Measurements from ENCODE around the gene SGSM2.

SGSM2 gene

DNA sequence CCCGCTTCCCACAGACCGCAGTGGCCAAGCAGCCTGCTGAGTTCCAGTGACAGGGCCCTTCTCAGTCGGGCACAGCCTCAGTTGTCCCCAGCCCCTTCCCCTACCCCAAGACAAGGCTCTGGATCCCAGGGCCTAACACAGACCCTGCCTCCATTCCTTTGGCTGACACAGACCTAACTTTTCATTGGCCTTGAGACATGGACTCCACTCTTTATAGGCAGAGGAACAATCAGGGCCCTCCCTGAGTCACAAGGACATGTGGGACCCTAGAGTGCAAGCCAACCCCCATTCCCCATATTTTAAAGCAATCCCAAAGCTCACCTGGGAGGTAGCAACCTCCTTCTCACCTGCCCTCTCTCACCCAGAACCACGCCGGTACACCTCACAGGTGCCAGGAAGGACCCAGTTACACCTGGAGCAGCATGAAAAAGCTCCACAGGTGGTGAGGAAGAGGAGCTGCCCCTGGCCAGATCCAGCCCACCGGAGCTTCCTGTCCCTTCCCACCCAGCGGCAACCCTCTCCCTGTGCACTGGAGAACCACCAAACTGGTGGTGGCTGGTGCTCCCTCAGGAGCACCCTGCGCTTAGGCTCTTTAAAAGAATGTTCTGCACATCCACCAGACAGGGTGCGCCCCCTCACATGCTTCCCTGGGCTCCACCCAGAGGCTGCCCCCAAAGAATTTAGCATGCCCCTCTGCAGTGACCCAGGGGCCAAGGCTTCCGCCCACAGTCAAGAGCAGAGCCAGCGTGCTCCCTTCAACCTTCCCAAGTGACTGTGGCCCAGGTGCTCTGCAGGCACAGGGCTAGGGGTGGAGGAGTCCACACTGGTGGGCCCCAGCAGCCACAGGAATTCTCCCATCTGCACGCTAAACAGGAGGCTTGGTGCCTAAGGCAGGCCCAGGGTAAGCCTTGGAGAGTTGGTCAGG, 60.2 kb downstream of the SGSM2 start:
- TF ChIP-seq, protein P1, sequence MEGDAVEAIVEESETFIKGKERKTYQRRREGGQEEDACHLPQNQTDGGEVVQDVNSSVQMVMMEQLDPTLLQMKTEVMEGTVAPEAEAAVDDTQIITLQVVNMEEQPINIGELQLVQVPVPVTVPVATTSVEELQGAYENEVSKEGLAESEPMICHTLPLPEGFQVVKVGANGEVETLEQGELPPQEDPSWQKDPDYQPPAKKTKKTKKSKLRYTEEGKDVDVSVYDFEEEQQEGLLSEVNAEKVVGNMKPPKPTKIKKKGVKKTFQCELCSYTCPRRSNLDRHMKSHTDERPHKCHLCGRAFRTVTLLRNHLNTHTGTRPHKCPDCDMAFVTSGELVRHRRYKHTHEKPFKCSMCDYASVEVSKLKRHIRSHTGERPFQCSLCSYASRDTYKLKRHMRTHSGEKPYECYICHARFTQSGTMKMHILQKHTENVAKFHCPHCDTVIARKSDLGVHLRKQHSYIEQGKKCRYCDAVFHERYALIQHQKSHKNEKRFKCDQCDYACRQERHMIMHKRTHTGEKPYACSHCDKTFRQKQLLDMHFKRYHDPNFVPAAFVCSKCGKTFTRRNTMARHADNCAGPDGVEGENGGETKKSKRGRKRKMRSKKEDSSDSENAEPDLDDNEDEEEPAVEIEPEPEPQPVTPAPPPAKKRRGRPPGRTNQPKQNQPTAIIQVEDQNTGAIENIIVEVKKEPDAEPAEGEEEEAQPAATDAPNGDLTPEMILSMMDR (conservative IDR thresholded peaks at IDR 0.05; ENCODE audit: control insufficient read depth, insufficient read depth, low read depth, low read length): no peak
- H3K4me3 ChIP-seq (ENCODE audit: control insufficient read depth, low read depth, low read length): no peak overlapping the region
- no peak for DNase-seq (ENCODE audit: low read depth)

DNA sequence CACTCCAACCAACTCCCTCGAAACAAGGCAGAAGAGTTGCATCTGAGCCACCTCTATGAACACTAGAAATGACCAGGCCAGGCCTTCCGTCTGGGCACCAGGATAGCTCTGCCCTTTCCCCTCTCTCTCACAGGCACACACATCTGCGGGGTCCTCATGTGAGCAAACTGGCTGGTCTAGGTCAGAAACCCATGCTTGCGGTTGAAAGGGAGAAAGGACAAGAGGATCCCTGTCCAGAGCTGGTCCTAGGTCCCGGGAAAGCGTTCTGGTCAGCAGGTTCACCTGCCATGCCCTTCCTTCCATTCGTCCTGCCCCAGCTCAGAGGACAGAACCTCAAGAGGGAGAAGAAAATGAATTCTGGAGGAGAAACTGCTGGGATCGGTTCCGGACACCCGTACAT, 60.9 kb downstream of the SGSM2 start:
- TF ChIP-seq, protein P1 (conservative IDR thresholded peaks at IDR 0.05; ENCODE audit: control insufficient read depth, insufficient read depth, low read depth, low read length): no peak
- DNase-seq (ENCODE audit: low read depth): no peak
- peak overlapping the region; percentile 33 for H3K4me3 ChIP-seq (ENCODE audit: control insufficient read depth, low read depth, low read length)

DNA sequence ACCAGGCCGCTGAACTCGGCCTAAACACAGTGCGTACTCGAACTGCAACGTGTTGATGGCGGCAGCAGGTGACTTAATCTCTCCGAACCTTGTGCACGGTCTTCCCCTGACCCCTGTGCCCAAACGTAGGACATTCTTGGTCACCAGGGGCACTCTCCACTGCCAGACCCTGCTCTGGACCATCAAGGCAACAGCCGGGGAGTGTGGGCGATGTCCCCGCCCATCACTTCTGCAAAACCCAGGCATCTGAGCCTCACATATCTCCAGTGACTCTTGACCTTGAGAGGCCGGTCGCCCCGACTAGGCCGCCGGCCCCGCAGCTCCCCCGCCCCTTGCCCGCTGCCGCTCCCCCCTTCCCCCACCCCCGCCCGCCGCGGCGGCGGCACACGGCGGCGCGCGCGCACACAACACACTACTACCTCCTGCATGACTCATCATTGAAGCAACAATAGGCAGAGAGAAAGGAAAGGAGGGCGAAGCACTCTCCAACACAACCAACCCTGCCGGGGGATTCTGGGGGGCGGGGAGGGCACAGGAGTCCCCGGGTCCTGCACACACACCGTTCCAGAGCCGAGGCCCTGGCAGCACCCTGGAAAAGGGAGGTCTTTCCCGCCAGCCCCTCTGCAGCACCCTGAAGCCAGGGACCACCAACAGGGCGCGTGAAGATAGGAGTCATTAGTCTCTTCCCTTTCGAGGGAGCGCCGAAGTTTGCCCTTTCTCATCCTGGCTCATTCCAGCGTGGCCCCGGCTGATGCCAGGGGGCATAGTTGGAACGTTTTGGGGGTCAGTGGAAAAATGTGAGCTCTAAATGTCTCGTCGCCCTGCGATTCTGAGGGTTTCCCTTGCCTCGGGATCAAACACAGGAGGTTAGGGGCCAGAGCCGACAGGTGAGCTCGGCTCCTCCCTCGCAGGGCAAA, 61.6 kb downstream of the SGSM2 start:
- TF ChIP-seq, protein P1 (conservative IDR thresholded peaks at IDR 0.05; ENCODE audit: control insufficient read depth, insufficient read depth, low read depth, low read length): no peak
- peak overlapping the region; percentile 58 for H3K4me3 ChIP-seq (ENCODE audit: control insufficient read depth, low read depth, low read length)
- DNase-seq (ENCODE audit: low read depth): peak; percentile 79

DNA sequence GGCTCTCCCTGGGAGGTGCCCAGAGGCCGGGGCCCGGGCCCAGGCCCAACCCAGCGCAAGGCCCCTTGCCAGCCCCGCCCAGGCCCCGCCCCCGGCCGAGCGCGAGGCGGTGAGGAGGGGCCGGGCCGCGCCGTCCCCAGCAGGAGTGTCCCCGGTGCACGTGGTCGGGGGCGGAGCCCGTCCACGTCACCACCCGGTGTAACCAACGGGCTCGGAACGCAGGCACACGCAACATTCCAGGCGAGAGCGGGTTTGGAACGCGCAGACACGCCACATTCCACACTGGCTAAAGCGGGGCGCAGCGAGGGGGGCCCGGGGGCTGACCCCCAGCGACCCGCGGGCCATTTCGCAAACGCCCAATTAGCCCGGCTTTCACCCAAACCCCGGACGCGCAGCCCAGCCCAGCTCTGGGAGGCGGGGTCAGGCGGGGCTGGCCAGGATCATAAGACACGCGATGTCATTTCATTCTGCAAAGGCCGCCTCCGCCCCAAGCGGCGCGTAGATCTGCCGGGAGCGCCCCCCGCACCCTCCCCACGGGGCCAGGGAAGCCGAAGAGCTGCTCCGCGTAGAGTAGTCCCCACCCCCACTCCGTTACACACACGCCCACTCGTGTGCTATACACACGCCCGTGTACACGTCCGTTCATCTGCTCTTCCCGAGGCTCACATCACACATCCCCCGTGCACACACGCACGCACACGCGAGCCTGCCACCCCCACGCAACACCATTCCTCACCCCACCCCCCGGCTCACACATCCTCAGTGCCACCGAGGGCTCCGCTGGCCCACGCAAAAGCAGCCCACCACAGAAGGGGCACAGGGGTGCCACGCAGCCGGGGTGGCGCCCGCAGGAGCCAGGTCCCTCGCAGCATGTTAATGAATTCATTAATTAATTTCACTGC, 62.5 kb downstream of the SGSM2 start:
- TF ChIP-seq, protein P1 (conservative IDR thresholded peaks at IDR 0.05; ENCODE audit: control insufficient read depth, insufficient read depth, low read depth, low read length): no peak
- DNase-seq (ENCODE audit: low read depth): peak; percentile 95

DNA sequence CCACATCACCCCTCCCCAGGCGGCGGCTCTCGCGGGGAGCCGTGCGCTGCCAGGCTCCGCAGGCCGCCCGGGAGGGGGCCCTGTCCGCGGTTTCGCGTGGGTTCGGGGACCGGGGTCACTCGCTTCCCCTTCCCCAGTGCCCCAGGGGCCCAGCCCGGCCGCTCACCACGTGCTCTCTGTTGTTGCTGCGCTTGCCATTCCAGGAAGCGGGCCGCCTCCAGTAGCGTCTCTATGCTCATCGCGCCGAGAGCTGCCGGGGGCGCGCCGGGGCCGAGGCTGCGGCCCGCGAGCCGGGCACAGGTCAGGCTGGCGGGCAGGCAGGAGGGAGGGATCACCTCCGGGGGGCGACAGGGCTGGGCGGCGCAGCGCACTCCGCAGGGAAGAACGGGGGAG, 63.2 kb downstream of the SGSM2 start:
- TF ChIP-seq, protein P1 (conservative IDR thresholded peaks at IDR 0.05; ENCODE audit: control insufficient read depth, insufficient read depth, low read depth, low read length): no peak
- no peak for DNase-seq (ENCODE audit: low read depth)
- H3K4me3 ChIP-seq (ENCODE audit: control insufficient read depth, low read depth, low read length): peak overlapping the region; percentile 89

More for the DNA sequence above, 62.5 kb downstream of the SGSM2 start:
- peak overlapping the region; percentile 89 for H3K4me3 ChIP-seq (ENCODE audit: control insufficient read depth, low read depth, low read length)
